Transverse colon (tissue), 4 donors: Measurements from ENCODE around the gene FCN2. TPM values are rescaled to one million over a fixed set of nuclear protein-coding genes. Genes with fewer than 3 reads are reported as not detected.

Experiments
- DNase-seq: peaks from one replicate; pipeline ENCODE4 v3.0.0-alpha.2; 2019
- H3K27ac ChIP-seq, 4 donors: fragments of 200-600 bp; sonication (generic); 2 replicates each; pipeline ENCODE4 v1.5.1; 2016 to 2018; ENCODE audit warnings: inconsistent platforms in 4 of 4
- H3K27me3 ChIP-seq: fragments of 200-600 bp; sonication (generic); 2 replicates; pipeline ENCODE4 v1.5.1; 2017; ENCODE audit warnings: inconsistent platforms
- H3K36me3 ChIP-seq, 4 donors: fragments of 200-600 bp; sonication (generic); 2 replicates each; pipeline ENCODE4 v1.5.1; 2017 to 2019; ENCODE audit warnings: inconsistent platforms in 4 of 4
- H3K4me1 ChIP-seq, 4 donors: fragments of 200-600 bp; sonication (generic); 2 replicates each; pipeline ENCODE4 v1.5.1; 2017 to 2020; ENCODE audit warnings: inconsistent platforms in 4 of 4
- H3K4me3 ChIP-seq, 4 donors: fragments of 200-600 bp; sonication (generic); 1 replicate in 1 of 4; 2 replicates in 3 of 4; pipeline versions ENCODE4 v1.5.1 to v1.6.1; 2017 to 2019; ENCODE audit warnings: inconsistent platforms in 4 of 4
- H3K9me3 ChIP-seq, 2 donors: fragments of 200-600 bp; sonication (generic); 2 replicates each; pipeline ENCODE4 v1.5.1; 2017 to 2019; ENCODE audit warnings: inconsistent platforms in 2 of 2
- CTCF ChIP-seq, 5 experiments: fragments of 200-600 bp in 3 of 5; fragments of 450-650 bp in 2 of 5; sonication (generic) in 3 of 5; IDR thresholded peaks; 1 replicate in 2 of 5; 2 replicates in 3 of 5; pipeline ENCODE4 v1.5.1; 2016 to 2017; ENCODE audit warnings: antibody characterized with exemption in 5 of 5, inconsistent platforms in 3 of 5, mild to moderate bottlenecking in 2 of 5, moderate library complexity in 1 of 5
- EP300 ChIP-seq: sonication (generic); formaldehyde crosslinking; IDR thresholded peaks from one replicate; pipeline ENCODE4 v1.6.1; 2017; ENCODE audit warnings: antibody characterized with exemption, low read depth
- POLR2A ChIP-seq: fragments of 450-650 bp; IDR thresholded peaks from one replicate; pipeline ENCODE4 v1.6.1; 2016; ENCODE audit warnings: antibody characterized with exemption, mild to moderate bottlenecking, moderate library complexity
- POLR2AphosphoS5 ChIP-seq, 3 donors: sonication (generic); formaldehyde crosslinking; IDR thresholded peaks; one replicate each; pipeline ENCODE4 v1.6.1; 2016; ENCODE audit warnings: antibody characterized with exemption in 3 of 3
- WGBS, 2 donors: methylation state at CpG; one replicate each; pipeline ENCODE4 v1.1.5; 2018; ENCODE audit warnings: low coverage in 1 of 2; 5-methylcytosine and 5-hydroxymethylcytosine counted together
- in situ Hi-C, 4 donors: fragments of 200-750 bp; cut with MboI; loops; one replicate each; pipeline versions ENCODE4 v1.15.0 to v1.15.1; 2017; ENCODE audit warnings: low sequenced_read_pairs in 3 of 4, low pct_ligation_motif_present in 1 of 4, low pct_unique_long_range_greater_than_20kb in 1 of 4
- intact Hi-C: fragments of 100-400 bp; cut with DNase I; formaldehyde crosslinking; loops from one replicate; pipeline ENCODE4 v1.15.1; 2023; ENCODE audit warnings: low total_unique reads
- total RNA-seq, 4 donors: library from RNA; depleted of rRNA; stranded (reverse); fragments of >200 nt; gene quantifications; one replicate each; pipeline ENCODE4 v1.1.0, GENCODE V29; 2016

FCN2 gene
- total RNA-seq, 4 donors from 2014 or later: not detected

DNA sequence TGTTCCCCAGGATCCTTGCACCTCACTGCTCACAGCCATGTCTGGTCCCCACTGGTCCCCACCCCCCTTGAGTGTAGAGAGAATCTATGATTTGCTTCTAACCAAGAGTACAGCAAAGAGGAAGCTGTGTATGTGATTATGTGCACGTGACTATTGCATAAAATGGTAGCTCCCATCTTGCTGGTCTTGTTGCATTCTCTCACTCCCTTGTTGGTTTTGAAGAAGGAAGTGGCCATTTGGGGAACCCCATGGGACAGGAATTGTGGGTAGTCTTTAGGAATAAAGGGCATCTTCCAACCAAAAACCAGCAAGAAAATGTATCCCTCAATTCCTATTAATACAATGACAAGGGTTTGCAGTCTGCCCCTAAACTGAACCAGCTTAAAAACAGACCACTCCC is 5.2 kb upstream of the FCN2 start:
- TF ChIP-seq POLR2A (no peak), POLR2AphosphoS5 (IDR thresholded peaks at IDR 0.05) (no peak), CTCF (IDR thresholded peaks at IDR 0.05) (no peak), EP300 (no peak)
- in situ Hi-C loops (no loop called here), intact Hi-C loops (no loop called here)
- no peak for DNase-seq
- H3K4me3 ChIP-seq: no peak overlapping the region
- H3K36me3 ChIP-seq: no peaks in the 10 kb centered on the region
- no peaks in the 10 kb centered on the region for H3K9me3 ChIP-seq
- no peaks in the 10 kb centered on the region for H3K4me1 ChIP-seq
- 45% methylated on average over 1 of the region's 1 CpG; no CpG with 5 or more reads in 1 of the 2 donors for WGBS, 2 donors
- H3K27me3 ChIP-seq: no peaks in the 10 kb centered on the region
- H3K27ac ChIP-seq: no peak overlapping the region

- in situ Hi-C loops: no loop called here
- Histone ChIP-seq H3K27me3 (no peaks in the 10 kb centered on the region), H3K27ac (no peak overlapping the region), H3K4me1 (no peaks in the 10 kb centered on the region), H3K9me3 (no peaks in the 10 kb centered on the region), H3K4me3 (no peak overlapping the region), H3K36me3 (no peaks in the 10 kb centered on the region)
- no peak for TF ChIP-seq POLR2A
- TF ChIP-seq EP300: no peak
- TF ChIP-seq CTCF (IDR thresholded peaks at IDR 0.05): no peak
- no peak for TF ChIP-seq POLR2AphosphoS5 (IDR thresholded peaks at IDR 0.05)
- intact Hi-C loops: no loop called here
- DNase-seq: no peak
- 67 to 72% methylated on average over 2 to 4 of the region's 4 CpGs for WGBS, 2 donors
These were observed 3.1 kb upstream of the FCN2 start for GRCh38 chr9:134877541-134877940.

GRCh38 chr9:134879664-134880483 is 736 bp upstream of the FCN2 start:
- Histone ChIP-seq H3K36me3 (no peaks in the 10 kb centered on the region), H3K27me3 (no peaks in the 10 kb centered on the region), H3K9me3 (no peaks in the 10 kb centered on the region), H3K4me3 (no peak overlapping the region), H3K4me1 (no peaks in the 10 kb centered on the region), H3K27ac (no peak overlapping the region)
- WGBS, 2 donors: 85% methylated on average over 13 of the region's 13 CpGs; no CpG with 5 or more reads in 1 of the 2 donors
- DNase-seq: no peak
- in situ Hi-C loops: no loop called here
- intact Hi-C loops: no loop called here
- TF ChIP-seq POLR2AphosphoS5 (IDR thresholded peaks at IDR 0.05): no peak

DNA sequence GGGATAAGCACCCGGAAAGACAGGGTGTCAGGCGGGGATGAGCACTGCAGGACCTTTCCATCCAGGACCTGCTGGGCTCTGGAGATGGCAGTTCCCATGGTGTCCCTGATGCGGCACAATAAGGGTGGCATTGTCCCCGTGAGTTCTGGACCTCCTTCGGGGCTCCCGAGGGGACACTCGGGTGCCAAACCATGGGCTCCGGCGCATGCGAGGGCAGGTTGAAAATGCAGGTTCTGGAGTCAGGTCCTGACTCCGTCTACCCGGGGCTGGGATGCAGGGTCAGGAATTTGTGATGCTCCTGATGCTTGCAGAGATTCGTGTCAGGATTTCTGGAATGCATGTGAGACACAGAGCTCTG is 682 bp downstream of the FCN2 start:
- H3K4me1 ChIP-seq: no peaks in the 10 kb centered on the region
- H3K27me3 ChIP-seq: no peaks in the 10 kb centered on the region
- no peak for DNase-seq
- in situ Hi-C loops (no loop called here), intact Hi-C loops (no loop called here)
- 88% methylated on average over 13 of the region's 13 CpGs; no CpG with 5 or more reads in 1 of the 2 donors for WGBS, 2 donors
- no peak overlapping the region for H3K27ac ChIP-seq
- no peaks in the 10 kb centered on the region for H3K9me3 ChIP-seq
- no peak overlapping the region for H3K4me3 ChIP-seq
- H3K36me3 ChIP-seq: no peaks in the 10 kb centered on the region
- no peak for TF ChIP-seq CTCF (IDR thresholded peaks at IDR 0.05)
- no peak for TF ChIP-seq POLR2AphosphoS5 (IDR thresholded peaks at IDR 0.05)
- no peak for TF ChIP-seq POLR2A
